ENCODE data around the gene APOA1.
A peak's percentile ranks its signal among the peaks of the same experiment; 100 is the strongest.

APOA1 gene

GRCh38 chr11:116857316-116857715, 19.9 kb upstream of the APOA1 start:
- no peak overlapping the region for H3K4me3 ChIP-seq (ENCODE audit: low read length)
- no peaks in the 10 kb centered on the region for H3K27me3 ChIP-seq (replicated peaks; ENCODE audit: control insufficient read depth, insufficient read depth, low read length)
- no peaks in the 10 kb centered on the region for H3K9me3 ChIP-seq (ENCODE audit: control insufficient read depth, low read length)
- H3K9ac ChIP-seq (ENCODE audit: low read length): no peak overlapping the region
- DNase-seq (ENCODE audit: low read depth): peak; percentile 24
- H3K36me3 ChIP-seq (ENCODE audit: control insufficient read depth, insufficient read depth, low read length, severe bottlenecking): peaks cover 46% of the 10 kb centered on the region
- peaks cover 41% of the 10 kb centered on the region for H3K4me1 ChIP-seq (ENCODE audit: control insufficient read depth, insufficient read depth, low read length)

GRCh38 chr11:116856423-116856822, 19.0 kb upstream of the APOA1 start:
- no peak for DNase-seq (ENCODE audit: low read depth)
- Histone ChIP-seq H3K9ac (ENCODE audit: low read length) (no peak overlapping the region), H3K27me3 (replicated peaks; ENCODE audit: control insufficient read depth, insufficient read depth, low read length) (no peaks in the 10 kb centered on the region), H3K36me3 (ENCODE audit: control insufficient read depth, insufficient read depth, low read length, severe bottlenecking) (peaks cover 37% of the 10 kb centered on the region), H3K4me1 (ENCODE audit: control insufficient read depth, insufficient read depth, low read length) (peaks cover 45% of the 10 kb centered on the region), H3K4me3 (ENCODE audit: low read length) (no peak overlapping the region), H3K9me3 (ENCODE audit: control insufficient read depth, low read length) (no peaks in the 10 kb centered on the region)

GRCh38 chr11:116855413-116855812, 18.0 kb upstream of the APOA1 start:
- no peak for DNase-seq (ENCODE audit: low read depth)
- Histone ChIP-seq H3K9me3 (ENCODE audit: control insufficient read depth, low read length) (no peaks in the 10 kb centered on the region), H3K27me3 (replicated peaks; ENCODE audit: control insufficient read depth, insufficient read depth, low read length) (no peaks in the 10 kb centered on the region), H3K4me1 (ENCODE audit: control insufficient read depth, insufficient read depth, low read length) (peaks cover 45% of the 10 kb centered on the region), H3K36me3 (ENCODE audit: control insufficient read depth, insufficient read depth, low read length, severe bottlenecking) (peaks cover 27% of the 10 kb centered on the region), H3K4me3 (ENCODE audit: low read length) (no peak overlapping the region), H3K9ac (ENCODE audit: low read length) (no peak overlapping the region)

- peak; percentile 52 for DNase-seq (ENCODE audit: low read depth)
- Histone ChIP-seq H3K27me3 (replicated peaks; ENCODE audit: control insufficient read depth, insufficient read depth, low read length) (no peaks in the 10 kb centered on the region), H3K36me3 (ENCODE audit: control insufficient read depth, insufficient read depth, low read length, severe bottlenecking) (peaks cover 17% of the 10 kb centered on the region)
Observed at GRCh38 chr11:116853461-116854073, 16.1 kb upstream of the APOA1 start.

GRCh38 chr11:116852261-116853031, 15.0 kb upstream of the APOA1 start:
- Histone ChIP-seq H3K9ac (ENCODE audit: low read length) (no peak overlapping the region), H3K9me3 (ENCODE audit: control insufficient read depth, low read length) (no peaks in the 10 kb centered on the region), H3K36me3 (ENCODE audit: control insufficient read depth, insufficient read depth, low read length, severe bottlenecking) (peaks cover 13% of the 10 kb centered on the region), H3K4me3 (ENCODE audit: low read length) (no peak overlapping the region), H3K27me3 (replicated peaks; ENCODE audit: control insufficient read depth, insufficient read depth, low read length) (no peaks in the 10 kb centered on the region), H3K4me1 (ENCODE audit: control insufficient read depth, insufficient read depth, low read length) (peaks cover 38% of the 10 kb centered on the region)
- DNase-seq (ENCODE audit: low read depth): peak; percentile 19

More at GRCh38 chr11:116853461-116854073, 16.1 kb upstream of the APOA1 start:
- no peak overlapping the region for H3K9ac ChIP-seq (ENCODE audit: low read length)
- peaks cover 45% of the 10 kb centered on the region for H3K4me1 ChIP-seq (ENCODE audit: control insufficient read depth, insufficient read depth, low read length)
- H3K4me3 ChIP-seq (ENCODE audit: low read length): no peak overlapping the region
- no peaks in the 10 kb centered on the region for H3K9me3 ChIP-seq (ENCODE audit: control insufficient read depth, low read length)

- H3K27me3 ChIP-seq (replicated peaks; ENCODE audit: control insufficient read depth, insufficient read depth, low read length): no peaks in the 10 kb centered on the region
- peaks cover 30% of the 10 kb centered on the region for H3K4me1 ChIP-seq (ENCODE audit: control insufficient read depth, insufficient read depth, low read length)
- no peak overlapping the region for H3K9ac ChIP-seq (ENCODE audit: low read length)
- no peak for DNase-seq (ENCODE audit: low read depth)
- H3K4me3 ChIP-seq (ENCODE audit: low read length): no peak overlapping the region
- peaks cover 21% of the 10 kb centered on the region for H3K36me3 ChIP-seq (ENCODE audit: control insufficient read depth, insufficient read depth, low read length, severe bottlenecking)
- H3K9me3 ChIP-seq (ENCODE audit: control insufficient read depth, low read length): no peaks in the 10 kb centered on the region
Observed at GRCh38 chr11:116851626-116852025, 14.2 kb upstream of the APOA1 start.

GRCh38 chr11:116849486-116849885, 12.1 kb upstream of the APOA1 start:
- no peak overlapping the region for H3K9ac ChIP-seq (ENCODE audit: low read length)
- H3K4me3 ChIP-seq (ENCODE audit: low read length): no peak overlapping the region
- H3K27me3 ChIP-seq (replicated peaks; ENCODE audit: control insufficient read depth, insufficient read depth, low read length): no peaks in the 10 kb centered on the region
- no peak for DNase-seq (ENCODE audit: low read depth)
- H3K36me3 ChIP-seq (ENCODE audit: control insufficient read depth, insufficient read depth, low read length, severe bottlenecking): peaks cover 42% of the 10 kb centered on the region
- H3K9me3 ChIP-seq (ENCODE audit: control insufficient read depth, low read length): no peaks in the 10 kb centered on the region
- peaks cover 24% of the 10 kb centered on the region for H3K4me1 ChIP-seq (ENCODE audit: control insufficient read depth, insufficient read depth, low read length)

GRCh38 chr11:116849060-116849459, 11.6 kb upstream of the APOA1 start:
- no peaks in the 10 kb centered on the region for H3K9me3 ChIP-seq (ENCODE audit: control insufficient read depth, low read length)
- no peak for DNase-seq (ENCODE audit: low read depth)

GRCh38 chr11:116847612-116848011, 10.2 kb upstream of the APOA1 start:
- H3K4me1 ChIP-seq (ENCODE audit: control insufficient read depth, insufficient read depth, low read length): peaks cover 7% of the 10 kb centered on the region
- no peak overlapping the region for H3K4me3 ChIP-seq (ENCODE audit: low read length)
- peaks cover 52% of the 10 kb centered on the region for H3K36me3 ChIP-seq (ENCODE audit: control insufficient read depth, insufficient read depth, low read length, severe bottlenecking)
- no peaks in the 10 kb centered on the region for H3K27me3 ChIP-seq (replicated peaks; ENCODE audit: control insufficient read depth, insufficient read depth, low read length)
- no peak overlapping the region for H3K9ac ChIP-seq (ENCODE audit: low read length)
- no peaks in the 10 kb centered on the region for H3K9me3 ChIP-seq (ENCODE audit: control insufficient read depth, low read length)
- no peak for DNase-seq (ENCODE audit: low read depth)

More at GRCh38 chr11:116849060-116849459, 11.6 kb upstream of the APOA1 start:
- H3K9ac ChIP-seq (ENCODE audit: low read length): no peak overlapping the region
- H3K4me1 ChIP-seq (ENCODE audit: control insufficient read depth, insufficient read depth, low read length): peaks cover 22% of the 10 kb centered on the region
- H3K27me3 ChIP-seq (replicated peaks; ENCODE audit: control insufficient read depth, insufficient read depth, low read length): no peaks in the 10 kb centered on the region
- peaks cover 42% of the 10 kb centered on the region for H3K36me3 ChIP-seq (ENCODE audit: control insufficient read depth, insufficient read depth, low read length, severe bottlenecking)
- H3K4me3 ChIP-seq (ENCODE audit: low read length): no peak overlapping the region

- no peak overlapping the region for H3K9ac ChIP-seq (ENCODE audit: low read length)
- DNase-seq (ENCODE audit: low read depth): no peak
- peaks cover 52% of the 10 kb centered on the region for H3K36me3 ChIP-seq (ENCODE audit: control insufficient read depth, insufficient read depth, low read length, severe bottlenecking)
- H3K4me1 ChIP-seq (ENCODE audit: control insufficient read depth, insufficient read depth, low read length): peaks cover 6% of the 10 kb centered on the region
- no peaks in the 10 kb centered on the region for H3K9me3 ChIP-seq (ENCODE audit: control insufficient read depth, low read length)
- no peaks in the 10 kb centered on the region for H3K27me3 ChIP-seq (replicated peaks; ENCODE audit: control insufficient read depth, insufficient read depth, low read length)
- H3K4me3 ChIP-seq (ENCODE audit: low read length): no peak overlapping the region
Observed at GRCh38 chr11:116844722-116845121, 7.3 kb upstream of the APOA1 start.

- Histone ChIP-seq H3K9ac (ENCODE audit: low read length) (no peak overlapping the region), H3K9me3 (ENCODE audit: control insufficient read depth, low read length) (no peaks in the 10 kb centered on the region), H3K36me3 (ENCODE audit: control insufficient read depth, insufficient read depth, low read length, severe bottlenecking) (peaks cover 47% of the 10 kb centered on the region), H3K27me3 (replicated peaks; ENCODE audit: control insufficient read depth, insufficient read depth, low read length) (no peaks in the 10 kb centered on the region), H3K4me1 (ENCODE audit: control insufficient read depth, insufficient read depth, low read length) (peaks cover 8% of the 10 kb centered on the region), H3K4me3 (ENCODE audit: low read length) (no peak overlapping the region)
- DNase-seq (ENCODE audit: low read depth): no peak
Observed at GRCh38 chr11:116843661-116844060, 6.2 kb upstream of the APOA1 start.

Data from adipocyte (in vitro differentiated cells).